Measurements from ENCODE around the gene KCNIP3. TPM values are rescaled to one million over a fixed set of nuclear protein-coding genes. Genes with fewer than 3 reads are reported as not detected.
"Not testable (repeated sequence)": the region's sequence is repeated elsewhere in the genome, so short reads cannot be mapped to it uniquely, and the experiment has no call there.

The KCNIP3 gene
- total RNA-seq, 1 donor from 2014 or later = 8.7 TPM

DNA sequence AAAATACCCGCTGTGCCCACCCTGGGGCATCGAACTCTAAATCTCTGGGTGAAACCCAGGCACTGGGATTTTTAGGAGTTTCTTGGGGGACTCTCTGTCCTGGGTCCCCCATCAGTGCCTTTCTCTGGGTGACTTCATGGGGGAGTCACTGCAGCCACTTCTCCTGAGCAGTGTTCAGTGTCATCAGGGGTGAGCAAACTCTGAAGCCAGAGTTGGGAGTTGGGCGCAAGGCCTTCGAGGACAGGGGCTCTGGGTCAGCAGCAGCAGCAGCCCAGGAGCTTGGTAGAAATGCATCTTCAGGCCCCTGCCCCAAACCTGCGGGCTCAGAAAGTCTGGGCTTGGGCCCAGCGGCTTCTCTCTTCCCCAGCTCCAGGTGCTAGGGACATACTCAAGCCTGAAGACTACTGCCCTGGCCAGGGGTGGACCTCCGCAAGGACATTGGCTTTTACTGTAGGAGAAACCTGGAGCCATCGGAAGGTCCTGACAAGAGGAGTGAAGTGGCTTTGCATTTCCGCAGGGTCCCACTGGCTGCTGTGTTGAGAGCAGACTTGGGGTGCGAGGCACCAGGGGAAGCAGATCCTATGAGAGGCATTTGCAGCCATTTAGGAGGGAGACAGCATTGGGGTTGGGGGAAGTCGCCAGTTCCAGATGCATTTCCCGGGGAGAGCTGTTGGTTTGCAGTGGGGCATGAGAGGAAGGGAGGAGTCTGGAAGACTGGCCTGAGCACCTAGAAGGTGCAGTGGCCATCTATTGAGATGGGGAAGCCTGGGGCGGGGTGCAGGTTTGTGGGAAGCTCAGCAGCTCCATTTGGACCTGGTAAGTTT is 53.8 kb downstream of the KCNIP3 start:
- no peak for DNase-seq (ENCODE audit: missing footprints)
- ATAC-seq = no peak
- intact Hi-C loops (cut with DNase I) = no loop called here

DNA sequence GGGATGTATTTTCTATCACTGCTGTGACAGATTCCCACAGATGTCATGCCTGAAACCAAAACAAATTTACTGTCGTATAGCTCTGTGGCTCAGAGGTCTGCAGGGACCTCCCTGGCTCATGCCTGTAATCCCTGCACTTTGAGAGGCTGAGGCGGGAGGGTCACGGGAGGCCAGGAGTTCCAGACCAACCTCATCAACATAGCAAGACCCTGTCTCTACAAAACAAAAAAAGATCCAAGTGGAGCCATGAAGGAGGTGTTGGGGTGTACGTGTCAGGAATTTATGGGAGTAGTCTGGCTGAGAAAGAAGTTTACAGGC is 54.4 kb downstream of the KCNIP3 start:
- DNase-seq (ENCODE audit: missing footprints) = no peak
- intact Hi-C loops (cut with DNase I) = no loop called here
- ATAC-seq = no peak

DNA sequence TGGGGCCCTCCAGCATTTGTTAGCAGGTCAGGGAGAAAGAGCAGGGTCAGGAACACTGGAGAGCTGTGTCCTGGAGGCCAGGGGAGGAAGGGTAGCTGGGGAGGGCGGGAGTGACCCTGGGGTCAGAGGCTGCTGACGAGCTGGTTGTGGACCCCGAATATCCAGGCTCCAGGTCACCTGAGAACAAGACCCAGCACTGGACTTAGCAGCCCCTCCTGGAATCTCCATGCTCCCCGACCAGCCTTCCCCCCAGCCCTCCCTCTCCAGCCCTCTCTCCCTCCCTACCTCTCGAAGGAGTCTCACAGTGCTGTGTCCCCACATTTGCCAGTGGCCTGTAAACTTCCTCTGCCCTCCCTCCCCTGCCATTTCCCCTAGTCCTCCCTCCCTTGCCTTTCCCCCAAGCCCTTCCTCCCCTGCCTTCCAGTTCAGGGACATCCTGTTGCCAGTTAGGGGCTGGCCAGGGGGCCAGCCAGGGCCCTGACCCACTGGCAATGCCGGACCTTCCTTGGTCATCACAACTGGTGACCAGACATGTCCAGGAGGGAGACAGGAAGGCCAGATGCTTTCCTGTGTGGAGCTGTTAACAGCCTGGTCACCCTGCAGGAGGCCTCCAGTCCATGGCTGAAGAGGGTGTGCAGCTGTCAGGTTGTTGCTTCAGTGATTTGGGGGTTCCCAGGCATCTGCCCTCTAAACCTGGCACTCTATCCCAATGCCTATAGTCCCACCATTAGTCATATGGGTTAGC is 55.3 kb downstream of the KCNIP3 start:
- ATAC-seq (no peak), DNase-seq (ENCODE audit: missing footprints) (no peak)
- intact Hi-C loops (cut with DNase I) = no loop called here

DNA sequence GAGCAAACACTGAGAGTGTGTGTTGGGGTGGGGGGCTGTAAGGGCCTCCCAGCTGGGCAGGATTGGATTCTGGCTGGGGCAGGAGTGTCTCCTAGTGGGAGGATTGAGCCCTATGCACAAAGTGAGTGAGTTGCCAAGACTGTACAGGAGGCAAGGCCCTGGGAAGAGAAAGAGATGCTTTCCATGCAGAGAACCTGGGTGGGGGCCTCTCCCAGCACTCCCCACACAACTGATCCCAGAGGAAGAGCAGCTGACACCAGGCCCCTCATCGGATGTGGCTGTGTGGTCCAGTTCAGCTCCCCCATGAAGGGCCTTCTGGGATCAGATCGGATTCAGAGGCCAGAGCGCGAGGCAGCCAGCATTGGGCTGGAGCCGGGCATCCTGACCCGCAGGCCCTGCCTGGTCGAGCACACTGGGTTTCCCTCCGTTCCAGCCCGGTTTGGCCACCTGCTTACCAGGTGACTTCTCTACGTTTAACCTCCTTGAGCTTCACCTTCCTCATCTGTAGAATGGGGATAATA is 56.0 kb downstream of the KCNIP3 start:
- DNase-seq (ENCODE audit: missing footprints) = no peak
- intact Hi-C loops (cut with DNase I) = no loop called here
- ATAC-seq = no peak

DNA sequence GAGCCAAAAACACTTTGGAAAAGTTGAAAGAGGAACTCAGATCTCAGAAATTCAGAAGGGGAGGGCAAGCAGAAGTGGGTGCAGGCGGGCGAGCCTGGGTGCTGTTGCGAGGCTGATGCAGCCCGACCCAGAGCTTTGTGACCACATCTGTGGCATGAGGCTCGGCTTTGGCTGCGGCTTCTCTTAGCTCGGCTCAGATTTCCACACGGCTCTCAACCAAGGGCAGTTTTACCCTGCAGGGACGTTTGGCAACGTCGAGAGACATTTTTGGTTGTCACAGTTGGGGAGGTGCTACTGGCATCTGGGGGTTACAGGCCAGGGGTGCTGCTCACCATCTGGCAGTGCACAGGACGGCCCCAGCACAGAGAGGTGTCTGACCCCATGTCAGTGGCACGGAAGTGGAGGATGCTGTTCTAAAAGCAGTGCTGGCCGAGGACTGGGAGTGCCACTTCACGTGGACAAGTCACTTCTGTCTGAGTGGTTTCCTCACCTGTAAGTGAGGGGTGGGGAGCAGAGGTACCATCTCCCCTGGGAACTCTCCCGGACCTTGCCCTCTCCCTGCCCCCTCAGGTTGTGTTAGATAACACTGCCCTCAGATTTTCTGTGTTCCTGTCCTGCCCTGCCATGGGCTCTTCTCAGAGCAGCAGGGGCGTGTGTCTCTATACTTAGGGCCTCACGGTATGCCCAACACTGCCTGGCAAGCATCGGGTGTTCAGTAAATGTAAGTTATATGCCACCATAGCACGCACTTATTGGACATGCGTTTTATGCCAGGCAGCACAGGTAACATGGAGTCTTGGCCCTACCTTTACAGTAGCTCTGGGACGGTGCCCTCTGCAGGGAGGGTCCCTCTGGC is 56.7 kb downstream of the KCNIP3 start:
- no peak for ATAC-seq
- intact Hi-C loops (cut with DNase I) = no loop called here
- DNase-seq (ENCODE audit: missing footprints) = no peak

DNA sequence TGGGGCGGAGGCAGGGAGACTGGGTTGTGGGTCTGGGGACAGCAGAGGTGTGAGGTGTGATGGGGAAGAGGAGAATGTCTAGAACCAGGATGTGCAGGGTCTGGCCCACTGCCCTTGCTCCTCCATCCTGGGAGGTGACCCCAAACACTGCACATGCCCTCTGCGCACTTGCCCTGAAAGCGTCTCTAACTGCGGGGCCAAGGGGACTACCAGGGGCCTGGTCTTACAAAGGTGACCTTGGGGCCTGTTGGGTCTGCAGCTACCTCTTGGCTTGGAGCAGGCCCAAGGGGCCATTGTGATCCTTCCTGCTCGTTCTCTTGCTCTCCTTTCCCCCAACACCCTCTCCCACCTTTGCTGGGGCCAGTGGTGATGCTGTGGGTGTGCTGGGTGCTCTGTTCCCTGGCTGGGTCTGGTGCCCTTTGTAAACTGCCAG is 57.3 kb downstream of the KCNIP3 start:
- intact Hi-C loops (cut with DNase I) = no loop called here
- ATAC-seq = peak; percentile 6

DNA sequence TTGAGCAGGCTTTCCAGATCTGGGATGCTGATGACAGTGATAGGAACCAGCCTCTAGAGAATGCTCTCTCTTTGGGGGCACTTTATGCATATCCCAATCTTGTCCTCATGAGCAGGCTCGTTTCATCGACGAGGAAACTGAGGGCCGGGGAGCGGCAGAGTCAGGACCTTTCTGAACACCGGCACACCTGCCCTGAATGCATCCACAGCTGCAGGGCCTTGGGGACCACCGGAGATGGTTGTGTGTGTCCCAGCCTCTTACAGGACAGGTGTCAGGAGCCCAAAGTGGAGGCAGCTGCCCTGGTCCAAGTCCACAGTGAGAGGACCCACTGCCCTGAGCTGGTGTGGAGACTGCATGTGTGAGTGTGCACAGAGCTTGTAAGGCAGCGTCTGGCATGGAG is 57.8 kb downstream of the KCNIP3 start:
- intact Hi-C loops (cut with DNase I) = no loop called here
- ATAC-seq (no peak), DNase-seq (ENCODE audit: missing footprints) (no peak)

More for the DNA sequence above, 57.3 kb downstream of the KCNIP3 start:
- DNase-seq (ENCODE audit: missing footprints) = no peak

DNA sequence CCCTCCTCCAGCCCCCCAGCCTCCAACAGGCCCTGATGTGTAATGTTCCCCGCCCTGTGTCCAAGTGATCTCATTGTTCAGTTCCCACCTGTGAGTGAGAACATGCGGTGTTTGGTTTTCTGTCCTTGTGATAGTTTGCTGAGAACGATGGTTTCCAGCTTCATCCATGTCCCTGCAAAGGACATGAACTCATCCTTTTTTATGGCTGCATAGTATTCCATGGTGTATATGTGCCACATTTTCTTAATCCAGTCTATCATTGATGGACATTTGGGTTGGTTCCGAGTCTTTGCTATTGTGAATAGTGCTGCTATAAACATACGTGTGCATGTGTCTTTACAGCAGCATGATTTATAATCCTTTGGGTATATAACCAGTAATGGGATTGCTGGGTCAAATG is 58.3 kb downstream of the KCNIP3 start:
- intact Hi-C loops (cut with DNase I); DNase-seq (ENCODE audit: missing footprints); ATAC-seq: not testable (repeated sequence)

DNA sequence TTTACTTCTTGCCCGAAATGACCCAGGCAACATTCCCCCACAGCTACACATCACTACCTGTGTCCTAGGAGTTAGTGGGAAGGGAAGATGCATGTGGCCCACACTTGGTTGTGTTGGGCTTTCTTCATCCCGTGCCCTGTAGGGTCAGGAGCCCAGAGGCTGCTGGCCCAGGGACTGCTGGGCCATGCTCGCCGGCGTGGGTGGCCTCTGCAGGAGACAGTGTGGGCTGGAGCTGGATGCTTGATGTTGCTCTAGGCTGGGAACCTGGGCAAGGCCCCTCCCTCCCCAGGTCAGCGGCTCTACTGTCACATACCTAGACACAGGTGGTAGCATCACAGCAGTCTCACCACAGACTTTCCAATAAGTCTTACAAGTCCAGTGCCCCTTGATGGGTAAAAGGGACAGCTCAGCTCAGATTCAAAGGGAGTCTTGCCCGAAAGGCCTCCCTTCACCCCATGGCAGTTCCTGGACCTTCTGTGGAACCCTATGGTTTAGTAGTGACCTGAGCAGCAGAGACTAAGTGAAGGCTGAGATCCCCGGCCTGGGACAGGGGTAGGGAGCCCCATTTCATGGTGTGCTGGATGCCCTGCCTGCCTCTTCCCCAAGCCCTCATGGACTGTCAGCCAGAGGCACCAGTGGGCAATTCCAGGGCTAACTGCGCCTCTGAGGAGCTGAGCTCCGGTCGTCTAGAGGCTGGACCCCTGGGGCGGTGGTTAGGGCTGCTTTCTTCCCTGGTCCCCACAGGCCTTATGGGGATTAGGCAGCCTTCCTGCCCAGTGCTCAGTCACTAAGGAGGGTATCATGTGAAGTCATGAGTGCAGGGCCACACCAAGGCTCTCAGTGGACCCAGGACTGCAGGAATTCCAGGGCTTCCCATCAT is 59.9 kb downstream of the KCNIP3 start:
- ATAC-seq (peak; percentile 34), DNase-seq (ENCODE audit: missing footprints) (no peak)
- intact Hi-C loops (cut with DNase I) = no loop called here

DNA sequence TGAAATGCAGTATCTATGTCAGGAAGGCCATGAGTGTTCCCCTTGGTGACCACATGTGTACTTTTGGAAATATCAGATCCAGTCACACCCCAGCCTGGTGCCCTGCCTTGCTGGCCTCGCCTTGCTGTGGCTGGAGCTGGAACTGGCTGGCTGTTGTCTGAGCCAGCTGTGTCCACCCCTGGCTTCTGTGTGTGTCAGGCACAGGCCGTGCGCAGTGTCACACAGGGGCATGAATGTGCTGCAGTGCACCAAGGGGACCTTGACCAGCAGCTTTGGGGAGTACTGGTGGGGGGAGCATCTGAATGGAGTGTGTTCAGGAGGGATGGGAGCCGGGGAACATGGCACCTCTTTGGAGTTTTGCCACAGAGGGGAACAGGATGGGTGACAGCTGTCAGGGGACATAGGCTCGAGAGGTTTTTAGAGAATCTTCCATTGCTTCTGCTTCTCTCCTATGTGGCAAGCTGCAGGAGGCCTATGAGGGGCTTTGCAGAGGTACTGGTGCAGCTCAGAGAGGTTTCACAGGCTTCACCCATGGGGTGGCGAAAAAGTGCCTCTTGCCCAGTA is 60.7 kb downstream of the KCNIP3 start:
- no peak for ATAC-seq
- intact Hi-C loops (cut with DNase I) = no loop called here
- no peak for DNase-seq (ENCODE audit: missing footprints)

DNA sequence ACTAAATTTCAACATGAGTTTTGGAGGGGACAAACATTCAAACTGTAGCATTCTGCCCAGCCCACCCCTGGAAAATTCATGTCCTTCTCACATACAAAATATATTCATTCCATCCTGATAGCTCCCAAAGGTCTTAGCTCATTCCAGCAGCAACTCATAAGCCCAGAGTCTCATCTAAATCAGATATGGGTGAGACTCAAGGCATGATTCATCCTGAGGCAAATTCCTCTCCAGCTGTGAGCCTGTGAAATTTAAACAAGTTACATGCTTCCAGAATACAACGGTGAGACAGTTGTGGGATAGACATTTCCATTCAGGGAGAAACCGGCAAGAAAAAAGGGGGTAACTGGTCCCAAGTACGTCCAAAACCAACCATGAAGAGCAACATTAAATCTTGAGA is 61.9 kb downstream of the KCNIP3 start:
- DNase-seq (ENCODE audit: missing footprints) (no peak), ATAC-seq (no peak)
- intact Hi-C loops (cut with DNase I) = no loop called here

DNA sequence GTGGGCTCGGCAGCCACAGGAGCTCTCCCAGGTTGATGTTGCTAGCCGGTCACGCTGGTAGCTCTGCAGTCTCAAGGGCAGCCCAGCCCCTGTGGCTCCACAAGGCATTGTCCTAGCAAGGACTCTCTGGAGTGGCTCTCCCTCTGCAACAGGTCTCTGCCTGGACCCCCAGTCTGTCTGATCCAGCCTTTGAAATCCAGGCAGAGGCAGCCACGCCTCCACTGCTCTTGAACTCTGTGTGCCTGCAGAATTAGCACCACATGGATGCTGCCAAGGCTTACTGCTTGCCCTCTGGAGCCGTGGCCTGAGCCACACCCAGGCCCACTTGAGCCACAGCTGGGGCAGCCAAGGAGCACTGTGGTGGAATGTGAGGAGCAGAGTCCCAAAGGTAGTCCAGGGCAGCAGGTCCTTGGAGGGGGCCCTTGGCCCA is 62.4 kb downstream of the KCNIP3 start:
- intact Hi-C loops (cut with DNase I) = no loop called here
- DNase-seq (ENCODE audit: missing footprints) = no peak
- no peak for ATAC-seq

DNA sequence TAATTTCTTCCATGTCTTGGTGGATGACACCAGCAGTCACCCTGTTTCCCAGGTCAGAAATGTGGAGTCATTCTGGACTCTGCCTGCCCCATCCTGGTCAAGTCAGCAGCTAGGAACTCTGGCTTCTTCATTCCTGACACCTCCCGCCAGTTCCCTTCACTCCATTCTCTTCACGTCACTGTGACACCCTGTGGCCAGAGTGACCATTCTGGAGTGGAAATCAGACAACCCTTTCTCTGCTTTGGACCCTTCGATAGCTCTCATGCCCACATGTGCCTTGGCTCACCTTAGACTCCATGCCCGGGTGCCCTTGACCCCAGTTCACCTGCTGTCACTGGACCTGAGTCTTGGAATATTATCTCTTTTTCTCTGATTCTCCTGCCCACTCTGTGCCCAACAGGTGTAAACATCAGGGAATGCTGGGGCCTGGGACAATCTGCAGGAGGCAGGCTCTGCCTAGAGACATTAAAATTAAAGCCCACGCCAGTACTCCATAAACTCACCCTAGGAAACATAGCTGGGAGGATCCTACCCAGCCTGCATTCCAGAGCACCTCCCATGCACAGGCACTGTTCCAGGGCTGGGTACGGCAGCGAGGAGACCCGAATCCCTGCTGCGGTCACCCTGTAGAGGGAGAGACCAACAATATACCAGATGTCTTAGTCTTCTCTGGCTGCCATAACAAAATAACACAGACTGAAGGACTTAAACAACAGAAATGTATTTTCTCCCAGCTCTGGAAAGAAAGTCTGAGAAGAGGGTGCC is 64.3 kb downstream of the KCNIP3 start:
- ATAC-seq (no peak), DNase-seq (ENCODE audit: missing footprints) (no peak)
- intact Hi-C loops (cut with DNase I) = no loop called here

DNA sequence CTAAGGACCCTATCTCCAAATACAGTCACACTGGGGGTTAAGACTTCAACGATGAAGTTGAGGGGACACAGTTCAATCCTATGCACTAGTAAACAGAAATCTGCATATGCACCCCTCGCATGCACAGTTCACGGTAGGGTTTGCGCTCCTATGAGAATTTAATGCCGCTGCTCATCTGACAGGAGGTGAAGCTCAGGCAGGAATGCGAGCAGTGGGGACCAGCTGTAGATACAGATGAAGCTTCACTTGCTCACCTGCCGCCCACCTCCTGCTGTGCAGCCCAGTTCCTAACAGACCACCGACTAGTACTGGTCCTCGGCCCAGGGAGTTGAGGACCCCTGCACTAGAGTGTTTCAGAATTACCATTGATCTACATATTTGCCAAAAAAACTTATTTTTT is 65.3 kb downstream of the KCNIP3 start:
- no peak for ATAC-seq
- no peak for DNase-seq (ENCODE audit: missing footprints)
- intact Hi-C loops (cut with DNase I) = no loop called here

DNA sequence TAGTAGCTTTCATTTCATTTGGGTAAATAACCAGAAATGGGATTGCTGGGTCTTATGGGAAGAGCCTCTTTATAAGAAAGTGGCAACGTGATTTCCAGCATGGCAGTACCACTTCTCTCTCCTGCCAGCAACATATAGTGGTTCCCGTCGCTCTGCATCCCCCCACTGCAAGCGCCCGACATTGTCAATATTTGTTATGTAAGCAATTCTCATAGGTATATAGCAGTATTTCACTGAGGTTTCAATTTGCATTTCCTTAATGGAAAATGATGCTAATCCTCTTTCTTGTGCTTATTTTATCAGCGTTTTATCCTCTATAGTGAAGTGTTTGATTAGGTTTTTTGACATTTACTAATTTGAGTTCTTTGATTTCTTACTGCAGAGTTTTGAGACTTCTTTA is 69.4 kb downstream of the KCNIP3 start:
- ATAC-seq = no peak
- intact Hi-C loops (cut with DNase I) = no loop called here

DNA sequence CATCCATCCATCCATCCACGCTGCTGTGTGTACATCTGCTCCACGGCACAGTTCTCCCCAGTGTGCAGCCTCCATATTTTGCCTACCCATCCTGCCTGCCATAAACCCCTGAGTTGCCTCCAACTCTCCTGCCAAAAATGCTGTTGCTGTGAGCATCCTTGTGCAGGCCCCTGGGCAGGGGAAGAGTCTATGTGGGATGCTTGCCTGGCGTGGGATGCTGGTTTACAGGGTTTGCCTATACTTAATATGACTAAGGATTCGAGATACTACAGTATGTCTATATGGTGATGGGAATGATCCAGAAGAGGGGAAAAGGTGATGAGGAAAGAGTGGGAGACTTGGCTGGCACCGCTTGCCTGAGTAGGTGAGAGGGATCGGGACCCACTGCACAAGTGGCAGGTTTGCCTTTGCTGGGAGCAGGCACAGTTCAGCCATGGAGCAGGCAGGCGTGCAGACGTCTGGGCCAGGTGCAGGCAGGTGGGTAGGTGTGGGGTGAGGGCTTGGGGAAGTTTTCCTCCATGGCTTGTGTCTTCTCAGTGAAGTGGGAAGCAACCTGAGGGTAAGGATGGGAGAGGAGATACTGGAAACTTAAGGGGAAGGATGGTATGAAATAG is 75.2 kb downstream of the KCNIP3 start:
- intact Hi-C loops (cut with DNase I) = no loop called here
- DNase-seq (ENCODE audit: missing footprints) = peak; percentile 6
- peak; percentile 23 for ATAC-seq

More for the DNA sequence above, 69.4 kb downstream of the KCNIP3 start:
- no peak for DNase-seq (ENCODE audit: missing footprints)

DNA sequence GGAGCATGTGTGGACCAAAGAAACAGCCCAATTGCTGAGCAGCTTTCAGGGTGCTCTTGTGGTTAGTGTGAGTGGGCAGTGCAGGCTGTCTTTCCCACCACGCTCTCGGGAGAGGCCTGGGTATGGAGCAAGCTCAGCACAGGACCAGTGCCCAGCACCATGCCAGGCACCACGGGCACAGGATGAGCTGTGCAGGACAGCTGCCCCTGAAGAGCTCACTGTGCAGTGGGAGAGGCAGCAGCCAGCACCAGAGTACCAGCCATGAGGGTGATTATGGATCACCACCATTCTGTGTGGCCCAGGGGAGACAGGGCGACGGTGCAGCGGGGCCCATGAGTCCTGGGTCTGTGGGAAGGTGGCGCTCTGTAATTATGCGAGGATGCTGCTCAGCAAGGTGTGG is 75.7 kb downstream of the KCNIP3 start:
- ATAC-seq = no peak

More for the DNA sequence above, 75.7 kb downstream of the KCNIP3 start:
- peak; percentile 34 for DNase-seq (ENCODE audit: missing footprints)
- intact Hi-C loops (cut with DNase I) = no loop called here

Data from Right ventricle myocardium inferior (tissue), 1 donor.